Upper lobe of left lung (tissue), 6 donors: ENCODE results near the gene PDS5A. TPM values are rescaled to one million over a fixed set of nuclear protein-coding genes. Genes with fewer than 3 reads are reported as not detected.

Experiments used
- ATAC-seq, 2 donors: fragments of 200-7000 bp; cut with Tn5 transposase; one replicate each; pipeline ENCODE4 v1.9.1; 2022; ENCODE audit warnings: mild to moderate bottlenecking in 2 of 2, moderate library complexity in 2 of 2; ENCODE audit not compliant: low FRiP score in 2 of 2
- DNase-seq, 2 donors: peaks; one replicate each; pipeline ENCODE4 v3.0.0-alpha.2; 2019 to 2020
- H3K27ac ChIP-seq, 4 donors: fragments of 200-600 bp; sonication (generic); one replicate each; pipeline ENCODE4 v1.5.1; 2016 to 2019
- H3K27me3 ChIP-seq, 4 donors: fragments of 200-600 bp; sonication (generic); one replicate each; pipeline ENCODE4 v1.5.1; 2017 to 2019
- H3K36me3 ChIP-seq, 4 donors: fragments of 200-600 bp; sonication (generic); one replicate each; pipeline ENCODE4 v1.5.1; 2016 to 2019
- H3K4me1 ChIP-seq, 4 donors: fragments of 200-600 bp; sonication (generic); one replicate each; pipeline ENCODE4 v1.5.1; 2018 to 2019
- H3K4me3 ChIP-seq, 4 donors: fragments of 200-600 bp; sonication (generic); one replicate each; pipeline ENCODE4 v1.5.1; 2017 to 2019; ENCODE audit warnings: mild to moderate bottlenecking in 2 of 4, moderate library complexity in 1 of 4
- H3K9me3 ChIP-seq, 4 donors: fragments of 200-600 bp; sonication (generic); one replicate each; pipeline ENCODE4 v1.5.1; 2018 to 2019
- EP300 ChIP-seq, 4 donors: sonication (generic); formaldehyde crosslinking; IDR thresholded peaks; one replicate each; pipeline ENCODE4 v1.5.1; 2017; ENCODE audit warnings: antibody characterized with exemption in 4 of 4, control low read depth in 2 of 4
- POLR2A ChIP-seq, 4 donors: fragments of 450-650 bp; IDR thresholded peaks; one replicate each; pipeline ENCODE4 v1.5.1; 2016 to 2017; ENCODE audit warnings: antibody characterized with exemption in 4 of 4, mild to moderate bottlenecking in 2 of 4
- POLR2AphosphoS5 ChIP-seq, 2 donors: sonication (generic); formaldehyde crosslinking; IDR thresholded peaks; one replicate each; pipeline ENCODE4 v1.5.1; 2017; ENCODE audit warnings: antibody characterized with exemption in 2 of 2
- WGBS, 2 donors: methylation state at CpG; one replicate each; pipeline ENCODE4 v1.1.5; 2017 to 2018; 5-methylcytosine and 5-hydroxymethylcytosine counted together
- total RNA-seq, 6 donors: library from RNA; depleted of rRNA in 4 of 6; stranded (reverse); fragments of >200 nt in 4 of 6; gene quantifications; one replicate each; pipeline versions ENCODE4 v1.1.0 to v1.2.1, GENCODE V29; 2016 to 2021
- TF ChIP-seq, protein P1 (sequence below), 6 experiments: fragments of 450-650 bp in 4 of 6; fragments of 200-600 bp in 2 of 6; sonication (generic) in 2 of 6; IDR thresholded peaks; one replicate each; pipeline ENCODE4 v1.5.1; 2016 to 2019; ENCODE audit warnings: antibody characterized with exemption in 6 of 6
- donor health status: DM: no; HTN: no; CAD: no; lungs with moderate emphysema.
- donor health status: DM: no; HTN: yes; CAD: no; lungs with severe emphysema.

Gene PDS5A
- total RNA-seq, 6 donors from 2014 or later, result 40.3 to 112 (median 69.6) TPM

DNA sequence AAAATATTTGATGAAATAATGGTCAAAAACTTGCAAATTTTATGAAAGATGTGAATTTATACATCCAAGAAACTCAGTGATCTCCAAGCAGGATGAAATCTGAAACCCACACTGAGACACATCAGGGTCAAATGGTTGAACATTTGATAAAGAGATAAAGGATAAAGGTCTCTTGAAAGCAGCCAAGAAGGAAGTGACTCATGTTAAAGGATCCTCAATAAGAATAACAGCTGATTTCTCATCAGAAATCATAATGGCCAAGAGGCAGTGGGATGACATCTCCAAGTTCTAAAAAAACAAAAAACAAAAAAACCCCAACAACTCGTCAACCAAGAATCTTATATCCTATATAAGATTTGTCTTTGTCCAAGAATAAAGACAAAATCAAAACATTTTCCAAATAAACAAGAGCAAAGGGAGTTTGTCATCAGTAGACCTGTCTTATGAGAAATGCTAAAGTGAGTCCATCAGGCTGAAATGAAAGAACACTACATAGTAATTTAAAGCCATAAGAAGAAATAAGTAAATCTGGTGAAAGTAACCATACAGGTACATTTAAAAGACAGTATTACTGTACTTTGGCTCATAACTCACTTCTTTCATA is 121.7 kb downstream of the PDS5A start:
- no peak overlapping the region for H3K27ac ChIP-seq
- H3K9me3 ChIP-seq, result peaks cover 0 to 6% (median 0%) of the 10 kb centered on the region in 4 donors
- TF ChIP-seq, protein P1, sequence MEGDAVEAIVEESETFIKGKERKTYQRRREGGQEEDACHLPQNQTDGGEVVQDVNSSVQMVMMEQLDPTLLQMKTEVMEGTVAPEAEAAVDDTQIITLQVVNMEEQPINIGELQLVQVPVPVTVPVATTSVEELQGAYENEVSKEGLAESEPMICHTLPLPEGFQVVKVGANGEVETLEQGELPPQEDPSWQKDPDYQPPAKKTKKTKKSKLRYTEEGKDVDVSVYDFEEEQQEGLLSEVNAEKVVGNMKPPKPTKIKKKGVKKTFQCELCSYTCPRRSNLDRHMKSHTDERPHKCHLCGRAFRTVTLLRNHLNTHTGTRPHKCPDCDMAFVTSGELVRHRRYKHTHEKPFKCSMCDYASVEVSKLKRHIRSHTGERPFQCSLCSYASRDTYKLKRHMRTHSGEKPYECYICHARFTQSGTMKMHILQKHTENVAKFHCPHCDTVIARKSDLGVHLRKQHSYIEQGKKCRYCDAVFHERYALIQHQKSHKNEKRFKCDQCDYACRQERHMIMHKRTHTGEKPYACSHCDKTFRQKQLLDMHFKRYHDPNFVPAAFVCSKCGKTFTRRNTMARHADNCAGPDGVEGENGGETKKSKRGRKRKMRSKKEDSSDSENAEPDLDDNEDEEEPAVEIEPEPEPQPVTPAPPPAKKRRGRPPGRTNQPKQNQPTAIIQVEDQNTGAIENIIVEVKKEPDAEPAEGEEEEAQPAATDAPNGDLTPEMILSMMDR (IDR thresholded peaks at IDR 0.05), result no peak
- no peak overlapping the region for H3K4me3 ChIP-seq
- DNase-seq, result no peak
- no peaks in the 10 kb centered on the region for H3K4me1 ChIP-seq
- WGBS, 2 donors, result 96 to 97% methylated on average over 1 of the region's 1 CpG
- H3K36me3 ChIP-seq, result peaks cover 10 to 60% (median 33%) of the 10 kb centered on the region in 4 donors
- no peak for ATAC-seq
- H3K27me3 ChIP-seq, result no peaks in the 10 kb centered on the region

DNA sequence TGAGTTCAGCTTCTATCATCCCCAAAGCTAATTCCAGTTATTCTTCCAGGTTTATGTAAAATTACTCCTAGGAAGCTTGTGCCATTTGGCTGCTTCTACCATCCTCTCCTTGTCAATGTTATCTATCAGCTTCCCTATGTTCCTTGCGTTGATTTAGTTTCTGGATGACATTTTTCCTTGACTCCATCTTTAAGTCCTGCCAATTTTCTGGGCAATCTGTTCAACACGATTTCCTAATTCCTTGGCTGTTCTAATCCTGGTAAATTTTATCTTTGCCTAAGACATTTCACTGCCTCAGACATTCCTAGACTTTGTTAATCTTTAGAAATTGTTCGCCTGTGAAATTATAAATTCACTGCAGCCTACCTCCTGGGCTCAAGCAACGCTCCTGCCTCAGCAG is 125.1 kb downstream of the PDS5A start:
- DNase-seq, result no peak
- Histone ChIP-seq H3K36me3 (peaks cover 4 to 54% (median 26%) of the 10 kb centered on the region in 4 donors), H3K9me3 (peaks cover 0 to 6% (median 0%) of the 10 kb centered on the region in 4 donors), H3K27me3 (no peaks in the 10 kb centered on the region), H3K27ac (no peak overlapping the region), H3K4me1 (no peaks in the 10 kb centered on the region), H3K4me3 (no peak overlapping the region)
- no peak for ATAC-seq
- 67 to 85% methylated on average over 4 of the region's 4 CpGs for WGBS, 2 donors
- TF ChIP-seq POLR2AphosphoS5 (IDR thresholded peaks at IDR 0.05) (no peak), POLR2A (IDR thresholded peaks at IDR 0.05) (no peak), EP300 (IDR thresholded peaks at IDR 0.05) (no peak)
- TF ChIP-seq, protein P1 (IDR thresholded peaks at IDR 0.05), result no peak

DNA sequence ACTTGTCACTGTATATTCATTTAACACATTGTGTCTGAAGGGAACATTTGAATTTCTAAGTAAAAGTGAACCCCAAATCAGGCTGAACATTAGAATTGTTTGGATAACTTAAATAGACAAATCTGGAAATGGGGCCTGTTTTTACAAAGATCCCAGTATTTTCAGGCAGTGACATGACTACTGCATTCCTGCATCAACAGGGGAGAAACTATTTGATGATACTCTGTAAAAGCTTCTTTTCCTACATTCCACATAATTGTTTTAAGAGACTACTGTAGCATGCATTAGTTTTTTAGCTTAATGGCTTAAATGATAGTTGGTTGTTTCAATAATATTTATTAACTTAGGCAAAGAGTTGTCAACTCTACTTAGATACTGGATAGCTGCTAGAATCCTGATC is 127.0 kb downstream of the PDS5A start:
- H3K36me3 ChIP-seq, result peaks cover 4 to 65% (median 27%) of the 10 kb centered on the region in 4 donors
- ATAC-seq (no peak), DNase-seq (no peak)
- no peak overlapping the region for H3K27ac ChIP-seq
- H3K4me3 ChIP-seq, result no peak overlapping the region
- H3K4me1 ChIP-seq, result no peaks in the 10 kb centered on the region
- H3K9me3 ChIP-seq, result peaks cover 0 to 2% (median 0%) of the 10 kb centered on the region in 4 donors
- TF ChIP-seq EP300 (IDR thresholded peaks at IDR 0.05) (no peak), POLR2A (IDR thresholded peaks at IDR 0.05) (no peak), POLR2AphosphoS5 (IDR thresholded peaks at IDR 0.05) (no peak)
- TF ChIP-seq, protein P1 (IDR thresholded peaks at IDR 0.05), result no peak
- no peaks in the 10 kb centered on the region for H3K27me3 ChIP-seq

DNA sequence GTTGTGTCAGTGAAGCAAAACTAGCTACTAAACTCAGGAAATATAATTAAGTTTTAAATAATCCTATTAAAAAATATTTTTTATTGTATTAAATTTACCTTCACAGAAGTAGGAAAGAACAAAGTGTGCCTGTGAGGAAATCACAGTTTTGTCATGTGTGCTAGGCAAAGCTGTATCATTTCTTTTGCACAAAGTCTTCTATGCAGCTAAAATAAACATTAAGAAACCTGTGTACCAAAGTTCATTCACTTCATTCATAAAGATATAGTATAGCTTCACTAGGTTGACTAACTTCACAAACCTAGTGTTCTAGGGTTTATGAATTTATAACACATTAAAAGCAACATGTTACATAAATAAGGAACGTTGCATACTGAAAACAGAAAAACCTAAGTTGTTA is 131.0 kb downstream of the PDS5A start:
- TF ChIP-seq POLR2AphosphoS5 (IDR thresholded peaks at IDR 0.05), result no peak
- TF ChIP-seq, protein P1 (IDR thresholded peaks at IDR 0.05), result no peak
- WGBS, 2 donors, result 83 to 87% methylated on average over 1 of the region's 1 CpG
- Histone ChIP-seq H3K9me3 (no peaks in the 10 kb centered on the region), H3K4me1 (no peaks in the 10 kb centered on the region), H3K36me3 (peaks cover 0 to 74% (median 37%) of the 10 kb centered on the region in 4 donors), H3K27me3 (no peaks in the 10 kb centered on the region), H3K27ac (no peak overlapping the region), H3K4me3 (no peak overlapping the region)
- ATAC-seq, result no peak
- DNase-seq, result no peak

DNA sequence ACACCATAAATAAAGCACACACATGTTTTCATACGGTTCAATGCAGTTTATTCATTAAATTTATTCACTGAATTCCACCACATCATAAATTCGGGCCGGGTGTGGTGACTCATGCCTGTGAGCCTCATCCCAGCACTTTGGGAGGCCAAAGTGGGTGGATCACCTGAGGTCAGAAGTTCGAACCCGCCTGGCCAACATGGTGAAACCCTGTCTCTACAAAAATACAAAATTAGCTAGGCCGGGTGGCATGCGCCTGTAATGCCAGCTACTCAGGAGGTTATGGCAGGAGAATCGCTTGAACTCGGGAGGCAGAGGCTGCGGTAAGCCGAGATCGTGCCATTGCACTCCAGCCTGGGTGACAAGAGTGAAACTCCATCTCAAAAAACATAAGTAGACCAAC is 131.6 kb downstream of the PDS5A start:
- no peaks in the 10 kb centered on the region for H3K27me3 ChIP-seq
- H3K4me3 ChIP-seq, result no peak overlapping the region
- WGBS, 2 donors, result 91% methylated on average over 10 to 12 of the region's 12 CpGs
- no peaks in the 10 kb centered on the region for H3K4me1 ChIP-seq
- H3K36me3 ChIP-seq, result peaks cover under 1 to 78% (median 42%) of the 10 kb centered on the region in 4 donors
- ATAC-seq (no peak), DNase-seq (no peak)
- no peak overlapping the region for H3K27ac ChIP-seq
- no peaks in the 10 kb centered on the region for H3K9me3 ChIP-seq
- TF ChIP-seq, protein P1 (IDR thresholded peaks at IDR 0.05), result no peak
- TF ChIP-seq POLR2A (IDR thresholded peaks at IDR 0.05), result no peak
- no peak for TF ChIP-seq EP300 (IDR thresholded peaks at IDR 0.05)
- no peak for TF ChIP-seq POLR2AphosphoS5 (IDR thresholded peaks at IDR 0.05)
